HUES6 (cell line): ENCODE measurements around the gene TRPT1.
A peak's percentile ranks its signal among the peaks of the same experiment; 100 is the strongest.

Source experiments
- H3K27ac ChIP-seq: 2 replicates; pipeline ENCODE4 v1.7.0; 2013; ENCODE audit warnings: low read depth, mild to moderate bottlenecking, low read length, inconsistent platforms
- H3K27me3 ChIP-seq: 2 replicates; pipeline ENCODE4 v1.6.1; 2013; ENCODE audit warnings: low read length; ENCODE audit not compliant: control insufficient read depth, insufficient read depth
- H3K36me3 ChIP-seq: 2 replicates; pipeline ENCODE4 v1.6.1; 2013; ENCODE audit warnings: low read length; ENCODE audit not compliant: control insufficient read depth, insufficient read depth
- H3K4me1 ChIP-seq: 2 replicates; pipeline ENCODE4 v1.6.1; 2013; ENCODE audit warnings: low read length; ENCODE audit not compliant: control insufficient read depth, insufficient read depth
- H3K4me3 ChIP-seq: 2 replicates; pipeline ENCODE4 v1.5.1; 2013; ENCODE audit warnings: low read depth, low read length
- H3K9ac ChIP-seq: one replicate; pipeline ENCODE4 v1.6.1; 2013; ENCODE audit warnings: mild to moderate bottlenecking, low read length
- H3K9me3 ChIP-seq: 2 replicates; pipeline ENCODE4 v1.6.1; 2013; ENCODE audit warnings: low read depth, low read length; ENCODE audit not compliant: control insufficient read depth, insufficient read depth

TRPT1 gene

DNA sequence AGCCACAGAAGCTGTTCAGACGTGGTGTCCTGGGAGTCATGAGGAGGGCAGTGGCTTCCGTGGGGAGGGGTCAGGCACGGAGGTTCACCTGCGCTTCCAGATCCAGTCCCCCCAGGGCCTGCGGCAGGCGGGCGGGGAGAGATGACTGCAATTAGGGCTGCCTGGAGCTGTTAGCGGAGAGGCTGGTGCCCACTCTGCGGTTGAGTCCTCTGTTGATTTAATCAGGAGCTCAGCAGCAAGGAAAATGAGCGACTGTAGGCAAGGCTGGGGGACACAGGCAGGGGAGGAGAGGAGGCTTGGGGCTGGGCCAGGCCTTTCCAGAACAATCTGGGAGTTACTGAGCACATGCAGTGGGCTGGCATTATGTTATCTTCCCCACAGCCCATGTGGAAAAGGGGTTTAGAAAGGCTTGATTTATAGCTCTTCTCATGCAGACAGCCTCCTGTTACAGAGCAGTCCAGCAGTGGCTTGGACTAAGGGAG lies 38.4 kb upstream of the TRPT1 start:
- Histone ChIP-seq H3K36me3 (peaks cover 69% of the 10 kb centered on the region), H3K27ac (no peak overlapping the region), H3K27me3 (no peaks in the 10 kb centered on the region), H3K4me3 (no peak overlapping the region), H3K9me3 (no peaks in the 10 kb centered on the region), H3K9ac (no peak overlapping the region), H3K4me1 (peaks cover 11% of the 10 kb centered on the region)

DNA sequence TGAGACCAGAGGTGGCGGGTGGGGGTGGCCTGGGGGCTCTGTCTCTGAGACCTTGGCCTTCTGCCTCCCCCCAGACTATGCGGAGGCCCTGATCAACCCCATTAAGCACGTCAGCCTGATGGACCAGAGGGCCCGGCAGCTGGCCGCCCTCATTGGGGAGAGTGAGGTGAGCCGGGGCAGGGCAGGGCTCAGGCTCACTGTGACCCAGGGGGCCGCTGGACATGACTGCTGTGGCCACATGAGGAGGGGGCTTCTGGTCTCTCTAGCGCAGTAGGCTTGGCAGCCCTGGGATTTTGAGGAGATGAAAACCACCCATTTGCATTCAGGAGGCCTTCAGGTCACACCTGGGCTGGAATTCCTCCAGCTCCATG lies 37.9 kb upstream of the TRPT1 start:
- H3K4me1 ChIP-seq, result peaks cover 11% of the 10 kb centered on the region
- no peak overlapping the region for H3K9ac ChIP-seq
- H3K27ac ChIP-seq, result no peak overlapping the region
- no peaks in the 10 kb centered on the region for H3K27me3 ChIP-seq
- no peak overlapping the region for H3K4me3 ChIP-seq
- peaks cover 73% of the 10 kb centered on the region for H3K36me3 ChIP-seq
- H3K9me3 ChIP-seq, result no peaks in the 10 kb centered on the region

GRCh38 chr11:64263021-64263946 lies 37.3 kb upstream of the TRPT1 start:
- H3K27ac ChIP-seq, result no peak overlapping the region; the same call in 1 of the 2 replicates
- no peak overlapping the region for H3K4me3 ChIP-seq
- H3K27me3 ChIP-seq, result no peaks in the 10 kb centered on the region
- no peak overlapping the region for H3K9ac ChIP-seq
- peaks cover 79% of the 10 kb centered on the region for H3K36me3 ChIP-seq
- peaks cover 5% of the 10 kb centered on the region for H3K4me1 ChIP-seq
- no peaks in the 10 kb centered on the region for H3K9me3 ChIP-seq

DNA sequence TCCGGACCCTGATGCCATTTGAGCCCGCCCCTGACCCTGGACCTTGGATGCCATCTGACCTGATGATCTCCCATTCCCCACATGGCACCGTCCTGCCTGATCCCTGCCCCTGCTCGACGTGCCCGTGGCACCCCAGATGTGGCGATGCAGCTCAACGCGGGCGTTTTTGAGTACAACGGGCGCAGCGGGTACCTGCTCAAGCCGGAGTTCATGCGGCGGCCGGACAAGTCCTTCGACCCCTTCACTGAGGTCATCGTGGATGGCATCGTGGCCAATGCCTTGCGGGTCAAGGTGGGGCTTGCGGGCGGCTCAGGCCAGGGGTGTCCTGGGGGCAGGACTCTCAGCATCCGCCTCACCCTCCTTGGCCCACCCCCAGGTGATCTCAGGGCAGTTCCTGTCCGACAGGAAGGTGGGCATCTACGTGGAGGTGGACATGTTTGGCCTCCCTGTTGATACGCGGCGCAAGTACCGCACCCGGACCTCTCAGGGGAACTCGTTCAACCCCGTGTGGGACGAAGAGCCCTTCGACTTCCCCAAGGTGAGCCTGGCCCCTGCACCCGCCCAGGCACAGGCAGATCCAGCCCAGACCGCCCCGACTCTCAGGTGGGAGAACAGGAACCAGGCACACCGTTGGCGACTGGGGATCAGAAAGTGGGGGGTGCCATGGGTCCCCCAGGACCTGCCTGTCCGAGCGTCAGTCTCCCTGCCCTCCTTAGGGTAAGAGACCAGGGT lies 36.5 kb upstream of the TRPT1 start:
- Histone ChIP-seq H3K9me3 (no peaks in the 10 kb centered on the region), H3K36me3 (peaks cover 83% of the 10 kb centered on the region), H3K27ac (no peak overlapping the region), H3K4me3 (no peak overlapping the region), H3K9ac (no peak overlapping the region), H3K27me3 (no peaks in the 10 kb centered on the region), H3K4me1 (no peaks in the 10 kb centered on the region; the same call in 1 of the 2 replicates)

- Histone ChIP-seq H3K4me1 (no peaks in the 10 kb centered on the region; the same call in 1 of the 2 replicates), H3K4me3 (no peak overlapping the region), H3K9me3 (no peaks in the 10 kb centered on the region), H3K36me3 (peaks cover 81% of the 10 kb centered on the region), H3K9ac (no peak overlapping the region), H3K27me3 (no peaks in the 10 kb centered on the region), H3K27ac (no peak overlapping the region)
These were observed 35.6 kb upstream of the TRPT1 start for GRCh38 chr11:64261556-64262080.

DNA sequence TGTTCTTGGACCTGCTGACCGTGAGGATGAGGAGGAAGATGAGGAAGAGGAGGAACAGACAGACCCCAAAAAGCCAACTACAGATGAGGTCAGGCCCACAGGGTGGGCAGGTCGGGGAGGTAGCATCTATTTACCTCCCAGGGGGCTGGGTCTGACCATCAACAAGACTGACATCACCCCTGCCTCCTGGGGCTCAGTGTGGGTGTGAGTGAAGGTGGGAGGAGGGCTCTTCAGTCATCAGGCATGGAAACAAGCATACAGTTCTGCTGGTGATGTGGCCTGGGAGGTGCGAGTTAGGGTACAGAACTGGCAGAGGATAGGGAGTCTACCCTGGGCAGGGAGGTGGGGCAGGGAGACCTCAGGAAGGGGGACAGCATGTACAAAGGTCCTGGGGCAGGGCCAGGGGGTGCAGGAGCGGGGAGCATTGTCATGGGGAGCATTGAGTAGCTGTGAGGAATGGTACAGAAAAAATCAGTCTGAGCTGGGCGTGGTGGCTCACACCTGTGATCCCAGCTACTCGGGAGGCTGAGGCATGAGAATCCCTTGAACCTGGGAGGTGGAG lies 34.2 kb upstream of the TRPT1 start:
- no peaks in the 10 kb centered on the region for H3K9me3 ChIP-seq
- H3K27me3 ChIP-seq, result no peaks in the 10 kb centered on the region
- H3K27ac ChIP-seq, result no peak overlapping the region
- H3K4me3 ChIP-seq, result no peak overlapping the region
- peaks cover 81% of the 10 kb centered on the region for H3K36me3 ChIP-seq
- H3K9ac ChIP-seq, result no peak overlapping the region
- H3K4me1 ChIP-seq, result no peaks in the 10 kb centered on the region; the same call in 1 of the 2 replicates

DNA sequence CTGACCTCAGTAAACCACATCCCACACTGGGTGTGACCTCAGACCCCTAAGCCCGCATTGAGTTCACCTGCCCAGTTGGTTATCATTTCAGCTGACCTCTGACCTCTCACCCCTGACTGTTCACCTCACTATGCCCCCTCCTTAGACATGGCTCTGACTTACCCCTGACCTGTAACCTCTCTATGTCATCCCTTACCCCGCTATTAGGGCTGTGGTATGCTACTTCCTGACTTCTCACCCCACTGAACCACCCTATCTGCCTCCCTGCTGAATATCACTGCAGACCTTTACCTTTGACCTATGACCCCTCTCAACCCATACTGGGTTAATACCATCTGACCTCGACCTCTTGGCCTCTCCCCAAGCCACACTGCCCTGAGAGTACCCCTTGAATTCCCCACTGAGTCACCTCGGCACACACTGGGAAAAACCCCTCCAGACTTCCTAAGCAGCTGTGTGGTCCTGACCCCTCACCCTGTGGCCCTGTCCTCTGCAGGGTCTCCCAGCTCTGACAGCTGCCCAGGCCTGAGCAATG lies 33.6 kb upstream of the TRPT1 start:
- no peaks in the 10 kb centered on the region for H3K27me3 ChIP-seq
- H3K9me3 ChIP-seq, result no peaks in the 10 kb centered on the region
- no peaks in the 10 kb centered on the region; the same call in 1 of the 2 replicates for H3K4me1 ChIP-seq
- no peak overlapping the region for H3K9ac ChIP-seq
- H3K27ac ChIP-seq, result no peak overlapping the region
- H3K4me3 ChIP-seq, result no peak overlapping the region
- peaks cover 86% of the 10 kb centered on the region for H3K36me3 ChIP-seq

GRCh38 chr11:64258946-64259532 lies 33.1 kb upstream of the TRPT1 start:
- H3K36me3 ChIP-seq, result peaks cover 86% of the 10 kb centered on the region
- no peaks in the 10 kb centered on the region for H3K9me3 ChIP-seq
- H3K4me3 ChIP-seq, result no peak overlapping the region
- no peaks in the 10 kb centered on the region for H3K27me3 ChIP-seq
- H3K4me1 ChIP-seq, result no peaks in the 10 kb centered on the region; the same call in 1 of the 2 replicates
- H3K9ac ChIP-seq, result no peak overlapping the region
- no peak overlapping the region for H3K27ac ChIP-seq

DNA sequence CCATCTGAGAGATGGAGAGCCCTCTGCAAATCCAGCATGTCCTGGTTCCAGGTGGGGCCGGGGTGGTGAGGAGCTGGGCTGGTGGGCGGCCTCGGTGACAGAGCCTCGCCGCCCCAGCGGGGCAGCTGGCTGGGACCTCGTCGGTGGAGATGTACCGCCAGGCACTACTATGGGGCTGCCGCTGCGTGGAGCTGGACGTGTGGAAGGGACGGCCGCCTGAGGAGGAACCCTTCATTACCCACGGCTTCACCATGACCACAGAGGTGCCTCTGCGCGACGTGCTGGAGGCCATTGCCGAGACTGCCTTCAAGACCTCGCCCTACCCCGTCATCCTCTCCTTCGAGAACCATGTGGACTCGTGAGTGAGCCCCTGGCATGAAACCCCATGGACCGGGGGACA lies 32.4 kb upstream of the TRPT1 start:
- Histone ChIP-seq H3K36me3 (peaks cover 81% of the 10 kb centered on the region), H3K27ac (no peak overlapping the region)

DNA sequence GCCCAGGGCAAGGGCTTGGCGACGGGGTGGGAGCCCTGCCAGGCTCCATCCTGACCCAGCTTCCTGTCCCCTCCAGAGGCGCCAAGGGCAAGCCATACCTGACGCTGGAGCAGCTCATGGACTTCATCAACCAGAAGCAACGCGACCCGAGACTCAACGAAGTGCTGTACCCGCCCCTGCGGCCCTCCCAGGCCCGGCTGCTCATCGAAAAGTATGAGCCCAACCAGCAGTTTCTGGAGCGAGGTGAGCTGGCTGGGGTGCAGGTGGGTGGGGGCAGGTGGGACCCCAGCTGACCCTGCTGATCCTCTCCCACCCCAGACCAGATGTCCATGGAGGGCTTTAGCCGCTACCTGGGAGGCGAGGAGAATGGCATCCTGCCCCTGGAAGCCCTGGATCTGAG lies 30.3 kb upstream of the TRPT1 start:
- Histone ChIP-seq H3K27ac (no peak overlapping the region), H3K4me1 (peaks cover 14% of the 10 kb centered on the region), H3K27me3 (no peaks in the 10 kb centered on the region), H3K36me3 (peaks cover 61% of the 10 kb centered on the region), H3K4me3 (no peak overlapping the region), H3K9me3 (no peaks in the 10 kb centered on the region), H3K9ac (peak overlapping the region; percentile 26)

More for the DNA sequence above, 32.4 kb upstream of the TRPT1 start:
- Histone ChIP-seq H3K9me3 (no peaks in the 10 kb centered on the region), H3K27me3 (no peaks in the 10 kb centered on the region), H3K9ac (no peak overlapping the region), H3K4me1 (peaks cover 3% of the 10 kb centered on the region), H3K4me3 (no peak overlapping the region)
